Nucleus accumbens (tissue), 56 donors: ENCODE results near the gene LMAN2.
"Not testable (repeated sequence)": the region's sequence is repeated elsewhere in the genome, so short reads cannot be mapped to it uniquely, and the experiment has no call there.

Experiments
- DNase-seq, 56 donors: peaks; one replicate each; lab custom pipeline; 2025; lab: John Stamatoyannopoulos, UW

The LMAN2 gene

DNA sequence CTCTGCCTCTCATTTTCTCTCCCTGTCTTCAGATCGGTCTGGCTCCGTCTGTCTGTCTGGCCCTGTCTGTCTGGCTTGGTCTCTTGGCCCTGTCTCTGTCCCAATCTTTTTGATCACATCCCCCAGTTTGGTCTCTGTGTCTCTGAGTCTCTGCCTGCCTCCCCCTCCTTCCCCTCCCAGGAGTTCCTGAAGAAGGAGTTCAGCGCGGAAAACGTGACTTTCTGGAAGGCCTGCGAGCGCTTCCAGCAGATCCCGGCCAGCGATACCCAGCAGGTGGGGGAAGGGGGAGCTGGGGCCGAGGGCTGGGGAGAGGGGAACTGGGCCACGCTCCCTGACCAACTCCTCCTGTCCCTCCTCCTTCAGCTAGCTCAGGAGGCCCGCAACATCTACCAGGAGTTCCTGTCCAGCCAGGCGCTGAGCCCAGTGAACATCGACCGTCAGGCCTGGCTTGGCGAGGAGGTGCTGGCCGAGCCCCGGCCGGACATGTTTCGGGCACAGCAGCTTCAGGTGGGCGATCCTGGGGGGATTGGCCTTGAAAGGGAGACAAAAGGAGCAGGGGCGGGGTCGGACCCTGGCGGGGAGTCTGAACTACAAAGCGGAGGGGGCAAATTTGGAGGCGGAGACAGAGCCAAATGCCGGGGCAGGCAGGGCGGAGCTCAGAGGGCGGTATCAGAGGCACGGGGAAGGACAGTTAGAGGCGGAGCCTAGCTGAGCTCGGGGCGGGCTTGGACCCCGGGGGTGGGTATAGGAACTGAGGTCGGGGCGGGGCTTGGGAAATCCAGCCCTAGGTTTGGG lies 15.3 kb upstream of the LMAN2 start:
- DNase-seq, result peak in 25 of 56 donors; percentile 10 to 75 (median 40)

GRCh38 chr5:177365845-177366527 lies 14.5 kb upstream of the LMAN2 start:
- no peak for DNase-seq

DNA sequence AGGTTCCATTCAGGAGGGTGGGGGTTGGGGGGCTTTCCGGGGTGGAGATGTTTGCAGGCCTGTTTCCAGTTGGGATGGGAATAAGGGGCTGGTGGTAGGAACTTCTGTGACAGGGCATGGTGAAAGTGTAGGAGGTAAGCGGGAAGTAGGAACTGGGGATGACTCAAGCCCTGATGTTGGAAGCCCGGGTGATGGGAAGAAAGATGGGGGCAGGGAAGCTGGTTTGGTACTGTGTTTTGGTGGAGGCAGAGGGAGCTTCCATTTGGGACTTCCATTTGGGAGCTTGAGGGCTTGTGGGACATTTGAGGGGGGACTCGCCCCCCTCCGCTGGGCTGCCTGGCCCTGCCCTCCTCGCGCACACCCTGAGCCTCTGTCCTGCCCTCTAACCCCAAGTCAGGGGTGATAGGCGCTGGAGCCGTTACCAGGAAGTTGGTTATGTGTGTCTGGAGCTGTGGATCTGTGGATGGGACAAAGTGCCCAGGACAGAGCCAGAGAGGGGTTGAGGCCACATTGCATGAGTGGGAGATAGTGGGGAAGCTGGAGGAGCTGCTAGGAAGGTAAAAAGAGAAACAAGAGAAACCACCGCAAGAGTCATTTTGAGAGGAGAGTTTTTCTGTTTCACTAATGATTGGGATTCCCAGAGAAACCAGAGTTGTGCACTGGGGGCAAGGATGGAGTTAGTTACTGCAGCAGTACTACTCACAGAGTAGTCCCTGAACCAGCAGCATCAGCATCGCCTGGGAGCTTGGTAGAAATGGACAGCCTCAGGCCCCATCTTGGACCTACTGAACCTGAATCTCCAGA lies 12.9 kb upstream of the LMAN2 start:
- peak in 8 of 56 donors; percentile 15 to 63 (median 29) for DNase-seq

DNA sequence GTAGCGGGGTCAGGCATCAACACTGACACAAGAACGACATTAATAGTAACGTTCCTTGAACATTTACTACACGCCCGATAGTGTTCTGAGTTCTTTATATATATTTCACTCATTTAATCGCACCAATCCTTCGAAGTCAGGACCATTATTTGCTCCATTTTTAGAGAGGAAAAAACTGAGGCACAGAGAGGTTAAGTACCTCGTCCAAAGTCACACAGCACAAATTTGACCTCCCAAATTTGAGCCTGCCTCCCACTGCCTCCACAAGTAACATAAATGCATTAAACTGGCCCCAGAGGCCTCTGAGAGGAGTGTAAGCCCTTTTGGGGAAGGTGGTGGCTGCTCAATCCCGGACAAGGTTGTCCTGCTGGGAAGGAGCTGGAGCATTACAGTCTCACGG lies 12.1 kb upstream of the LMAN2 start:
- DNase-seq, result no peak

GRCh38 chr5:177362610-177363507 lies 11.4 kb upstream of the LMAN2 start:
- peak in 39 of 56 donors; percentile 17 to 87 (median 62) for DNase-seq

GRCh38 chr5:177362292-177362609 lies 10.8 kb upstream of the LMAN2 start:
- DNase-seq, result peak in 2 of 56 donors; percentile 54 to 67

DNA sequence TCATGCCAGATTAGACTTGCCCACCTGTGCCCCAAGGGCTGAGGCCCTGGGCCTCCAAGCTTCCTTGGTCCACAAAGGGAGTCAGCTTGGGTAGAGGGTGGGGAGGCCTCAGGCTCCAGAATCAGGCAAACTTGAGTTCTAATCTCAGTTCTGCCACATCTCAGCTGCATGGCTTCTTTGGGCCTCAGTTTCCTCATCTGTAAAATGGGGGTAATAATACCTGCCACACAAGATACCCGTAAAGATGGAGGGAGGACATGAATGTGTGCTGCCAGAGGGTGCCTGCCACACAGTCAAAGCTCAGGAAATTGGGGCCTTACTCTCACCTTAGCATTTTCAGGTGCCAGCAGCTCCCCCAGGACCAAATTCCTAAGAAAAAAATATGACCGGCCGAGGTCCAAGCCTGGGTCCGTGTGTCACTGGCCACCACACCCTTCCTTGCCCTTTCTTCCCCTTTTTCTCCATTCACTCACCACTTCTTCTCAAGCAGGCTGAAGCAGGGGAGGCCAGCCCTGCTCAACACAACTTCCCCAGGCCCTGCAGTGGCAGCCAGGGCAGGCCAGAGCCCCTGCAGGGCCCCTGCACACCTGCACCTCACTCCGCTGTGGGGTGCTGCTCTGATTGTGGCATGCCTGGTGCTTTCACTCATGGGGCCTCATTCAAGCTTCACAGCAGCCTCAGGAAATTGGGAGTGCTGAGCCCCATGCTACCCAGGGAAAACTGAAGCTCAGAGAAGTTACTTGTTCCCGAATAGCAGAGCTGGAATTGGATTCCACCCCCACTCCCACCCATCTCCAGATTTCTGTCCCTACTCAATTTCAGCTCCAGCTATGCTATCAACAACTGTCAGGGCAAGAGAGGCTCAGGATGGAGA lies 10.2 kb upstream of the LMAN2 start:
- DNase-seq, result peak in 8 of 56 donors; percentile 20 to 57 (median 39)

- not testable (repeated sequence) for DNase-seq
Observed at GRCh38 chr5:177360740-177361139, 9.3 kb upstream of the LMAN2 start.

DNA sequence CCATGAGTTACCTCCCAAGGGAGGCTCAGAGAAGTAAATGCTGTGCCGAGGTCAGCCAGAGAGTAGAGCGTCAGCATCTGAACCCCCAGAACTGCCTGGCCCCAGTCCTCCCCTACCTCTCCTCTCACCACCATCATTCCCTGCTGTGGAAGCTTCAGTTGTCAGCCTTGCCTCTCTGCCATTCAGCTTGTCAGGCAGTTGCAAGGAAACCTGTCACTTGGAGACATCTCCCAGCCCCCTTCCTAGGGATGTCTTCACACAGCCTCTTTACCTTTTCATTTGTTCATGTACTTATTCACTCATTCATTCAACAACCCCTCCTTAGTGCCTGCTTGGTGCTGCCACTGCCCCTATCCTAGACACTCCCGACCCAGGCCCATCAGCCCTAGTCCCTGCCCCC lies 8.4 kb upstream of the LMAN2 start:
- peak in 2 of 56 donors; percentile 30 to 33 for DNase-seq

- DNase-seq, result no peak
Observed at GRCh38 chr5:177359451-177359851, 8.0 kb upstream of the LMAN2 start.

GRCh38 chr5:177358370-177358819 lies 6.9 kb upstream of the LMAN2 start:
- DNase-seq, result no peak

DNA sequence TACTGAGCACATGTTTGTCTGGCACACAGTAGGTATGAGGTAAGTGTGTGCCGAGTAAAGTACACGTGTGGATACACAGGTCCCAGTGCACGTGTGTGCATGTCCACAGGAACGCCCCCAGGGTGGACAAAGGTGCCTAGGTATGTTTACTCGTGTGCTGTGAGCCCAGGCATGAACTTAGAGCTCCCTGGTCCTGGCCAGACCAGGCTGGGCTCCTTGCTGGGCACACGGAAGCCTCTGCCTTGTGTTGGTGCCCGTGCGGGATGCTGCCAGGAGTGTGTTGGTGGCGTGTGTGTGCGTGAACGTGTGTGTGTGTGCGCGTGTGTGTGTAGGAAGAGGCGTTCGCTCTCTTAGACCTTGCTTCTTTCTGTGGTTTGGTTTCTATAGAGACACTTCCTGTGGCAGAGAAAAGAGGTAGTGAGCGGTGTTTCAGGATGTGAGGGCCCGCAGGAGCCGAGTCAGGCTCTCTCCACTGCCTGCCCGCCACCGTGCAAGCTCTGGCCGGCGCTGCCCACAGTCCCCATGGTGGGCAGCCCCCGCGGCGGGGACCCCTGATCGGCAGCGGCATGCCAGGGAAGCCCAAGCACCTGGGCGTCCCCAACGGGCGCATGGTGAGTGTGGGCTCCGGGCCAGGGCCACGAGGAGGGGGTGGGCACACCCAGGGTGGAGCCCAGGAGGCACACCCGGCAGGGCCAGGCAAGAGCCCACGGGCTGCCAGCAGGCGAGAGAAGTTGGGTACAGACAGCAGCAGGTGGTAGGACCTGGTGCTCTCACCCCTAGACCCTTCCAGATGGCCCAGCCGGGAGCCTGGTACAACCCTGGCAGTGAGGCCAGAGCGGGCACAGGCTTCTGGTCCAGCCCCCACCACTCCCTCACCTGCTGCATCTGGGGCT lies 6.2 kb upstream of the LMAN2 start, which contains the start of gene RGS14:
Gene RGS14, plus strand, starts transcription at position 466 of the 893 bp plus-strand sequence. Its CDS starts 101 bp downstream, at position 567.
- peak in 18 of 56 donors; percentile 19 to 66 (median 34) for DNase-seq

DNA sequence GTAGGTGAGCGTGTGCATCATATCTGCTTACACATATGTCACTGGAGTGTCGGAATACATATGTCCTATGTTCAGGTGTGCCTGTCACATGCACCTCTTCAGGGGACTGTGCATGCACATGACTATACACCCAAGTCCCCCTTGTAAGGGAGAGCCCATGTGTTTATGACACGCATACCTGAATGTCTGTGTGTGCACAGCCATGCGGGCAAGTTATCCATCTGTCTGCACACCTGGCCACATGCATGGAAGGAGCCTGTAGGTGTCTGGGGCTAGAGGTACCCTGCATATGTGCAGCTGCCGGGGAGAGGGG lies 5.6 kb upstream of the LMAN2 start:
- DNase-seq, result no peak

DNA sequence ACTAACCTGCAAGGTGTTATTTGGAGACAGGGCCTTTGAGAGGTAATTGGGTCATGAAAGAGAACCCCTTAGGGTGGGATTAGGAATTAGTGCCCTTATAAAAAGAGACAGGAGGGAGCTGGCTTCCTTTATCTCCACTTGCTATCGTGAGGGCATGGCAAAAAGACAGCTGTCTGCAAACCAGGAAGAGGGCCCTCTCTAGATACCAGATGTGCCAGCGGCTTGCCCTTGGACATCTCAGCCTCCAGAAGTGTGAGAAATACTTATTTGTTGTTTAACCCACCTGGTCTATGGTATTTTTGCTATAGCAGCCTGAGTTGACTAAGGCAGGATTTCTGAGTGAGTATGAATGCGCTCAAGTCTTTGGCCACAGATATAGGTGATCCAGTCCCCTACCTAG lies 5.3 kb upstream of the LMAN2 start:
- DNase-seq, result no peak

- DNase-seq, result no peak
Observed at GRCh38 chr5:177355868-177356168, 4.3 kb upstream of the LMAN2 start.

GRCh38 chr5:177355162-177355867 lies 3.8 kb upstream of the LMAN2 start:
- DNase-seq, result no peak

GRCh38 chr5:177354711-177355110 lies 3.2 kb upstream of the LMAN2 start:
- DNase-seq, result no peak

DNA sequence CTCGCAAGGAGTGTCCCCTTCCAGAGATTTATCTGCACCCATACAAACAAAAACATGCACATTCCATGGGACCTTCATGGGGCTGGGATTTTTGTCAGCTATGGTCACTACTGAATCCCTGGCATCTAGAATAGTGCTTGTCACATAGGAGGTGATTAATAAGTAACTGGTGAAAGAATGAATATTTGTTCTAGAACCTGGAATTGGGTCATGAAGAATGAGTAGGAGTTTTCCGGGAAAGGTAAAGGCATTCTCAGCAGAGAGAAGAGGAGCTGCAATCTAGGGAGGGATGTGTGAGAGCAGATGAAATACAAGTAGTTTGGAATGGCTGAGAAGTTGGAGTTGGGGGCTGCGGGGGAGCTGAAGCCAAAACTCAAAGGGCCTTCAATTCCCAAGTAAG lies 2.8 kb upstream of the LMAN2 start:
- DNase-seq, result no peak
